Stimulated activated CD8-positive, alpha-beta memory T cell treated with anti-CD3 and anti-CD28 coated beads, Interleukin-15, amount 100 ng/mL, for 4 hours (primary cell): ENCODE results near the gene TMEM140.

Experiments used
- DNase-seq, 2 donors: peaks; one replicate each; pipeline ENCODE4 v3.0.0-alpha.2; 2020; ENCODE audit warnings: low read depth in 2 of 2

Gene TMEM140

GRCh38 chr7:135174941-135175340, 27.1 kb downstream of the TMEM140 start:
- DNase-seq: no peak

DNA sequence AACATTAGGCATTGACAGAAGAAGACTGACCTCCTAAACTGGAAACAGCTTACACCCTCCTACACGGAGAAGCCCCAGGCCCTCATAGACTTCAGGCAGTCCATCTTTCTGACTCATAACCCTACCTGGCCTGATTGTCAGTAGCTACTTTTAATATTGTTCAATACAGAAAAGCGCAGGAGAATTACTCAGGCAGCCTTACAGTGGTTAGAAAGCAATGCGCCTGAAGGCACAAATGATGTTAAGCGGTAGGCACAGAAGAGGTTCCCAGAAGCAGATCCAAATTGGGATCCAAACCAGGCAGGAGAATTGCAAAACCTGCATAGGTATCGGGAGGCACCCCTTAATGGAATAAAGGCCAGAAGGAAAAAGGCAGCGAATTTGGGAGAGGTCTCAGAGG, 28.1 kb downstream of the TMEM140 start:
- DNase-seq: no peak

DNA sequence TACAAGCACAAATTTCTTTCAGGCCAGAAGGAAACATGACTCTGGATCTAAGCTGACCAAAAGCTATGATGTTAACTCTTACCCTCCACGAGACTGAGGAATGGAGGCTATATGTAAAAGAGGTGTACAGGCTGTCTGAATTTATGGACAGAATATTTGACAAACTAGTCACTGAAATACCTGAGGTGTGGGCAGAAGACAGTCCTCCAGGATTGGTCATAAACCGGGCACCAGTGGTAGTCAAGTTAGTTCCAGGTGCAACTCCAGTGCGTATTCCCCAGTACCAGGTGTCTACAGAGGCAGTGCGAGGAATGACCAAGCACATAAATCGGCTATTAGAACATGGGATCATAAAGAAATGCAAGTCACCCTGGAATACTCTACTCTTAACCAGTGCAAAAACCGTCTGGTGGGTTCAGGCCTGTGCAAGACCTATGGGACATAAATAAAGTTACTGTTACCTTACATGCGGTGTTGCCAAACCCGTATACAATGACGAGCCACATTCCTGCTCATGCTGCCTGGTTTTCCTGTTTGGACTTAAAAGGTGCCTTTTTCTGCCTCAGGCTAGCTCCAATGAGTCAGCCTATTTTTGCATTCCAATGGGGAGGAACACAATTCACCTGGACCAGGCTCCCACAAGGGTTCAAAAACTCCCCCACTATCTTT, 29.3 kb downstream of the TMEM140 start:
- DNase-seq: no peak

GRCh38 chr7:135178364-135178763, 30.5 kb downstream of the TMEM140 start:
- DNase-seq: no peak

- no peak for DNase-seq
Measured at GRCh38 chr7:135179321-135179925, 31.6 kb downstream of the TMEM140 start.

DNA sequence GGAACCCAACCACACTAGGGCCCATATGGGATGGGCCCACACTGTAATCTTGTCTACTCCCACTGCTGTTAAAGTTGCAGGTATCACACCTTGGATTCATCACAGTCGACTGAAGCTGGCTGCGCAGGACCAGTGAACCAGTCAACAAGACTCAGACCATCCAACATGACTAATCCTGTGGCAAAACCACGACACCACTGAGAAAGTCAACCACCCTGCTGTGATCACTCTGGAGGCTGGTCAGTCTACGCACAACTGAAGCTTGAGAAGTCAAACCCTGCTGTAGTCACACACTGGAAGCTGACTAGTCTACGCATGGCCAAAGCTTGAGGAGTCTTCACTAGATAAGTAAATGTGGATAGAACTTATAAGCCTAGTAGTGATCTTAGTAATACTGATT, 32.2 kb downstream of the TMEM140 start:
- no peak for DNase-seq

- DNase-seq: no peak
Measured at GRCh38 chr7:135181261-135181928, 33.5 kb downstream of the TMEM140 start.

DNA sequence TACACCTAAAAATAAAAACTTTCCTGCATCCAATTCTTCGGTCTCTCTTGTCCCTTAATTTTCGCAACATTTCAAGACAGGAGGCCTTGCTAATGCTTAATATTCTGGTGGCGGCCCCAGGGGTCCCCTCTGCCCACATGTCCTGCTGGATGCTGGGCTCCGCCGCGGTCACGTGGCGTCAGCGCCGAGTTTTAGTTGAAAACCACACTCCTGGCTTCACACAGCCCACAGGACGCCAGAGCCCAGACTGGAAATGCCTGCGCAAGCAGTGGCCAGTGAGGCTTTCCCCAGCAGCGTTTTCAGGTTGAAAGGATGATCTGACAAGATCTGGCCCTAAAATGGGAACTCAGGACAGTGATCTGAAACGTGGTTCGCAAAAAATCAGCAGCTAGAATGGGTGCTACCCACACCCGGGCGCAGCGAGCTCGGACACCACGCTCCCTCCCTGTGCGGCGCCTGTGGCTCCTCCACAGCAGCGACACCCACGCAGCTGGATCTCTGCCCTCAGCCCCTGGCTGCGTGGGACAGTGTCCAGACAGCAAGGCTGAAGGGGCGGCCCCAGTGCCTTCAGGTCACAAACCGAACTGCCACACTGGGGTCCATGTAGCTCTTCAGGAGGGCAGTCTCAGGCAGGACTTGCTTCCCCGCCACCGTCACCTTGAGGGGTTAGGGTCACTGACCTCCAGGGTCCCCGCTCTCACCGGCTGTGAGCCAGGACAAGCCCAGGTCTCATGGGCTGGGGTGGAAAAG, 34.2 kb downstream of the TMEM140 start:
- no peak for DNase-seq

DNA sequence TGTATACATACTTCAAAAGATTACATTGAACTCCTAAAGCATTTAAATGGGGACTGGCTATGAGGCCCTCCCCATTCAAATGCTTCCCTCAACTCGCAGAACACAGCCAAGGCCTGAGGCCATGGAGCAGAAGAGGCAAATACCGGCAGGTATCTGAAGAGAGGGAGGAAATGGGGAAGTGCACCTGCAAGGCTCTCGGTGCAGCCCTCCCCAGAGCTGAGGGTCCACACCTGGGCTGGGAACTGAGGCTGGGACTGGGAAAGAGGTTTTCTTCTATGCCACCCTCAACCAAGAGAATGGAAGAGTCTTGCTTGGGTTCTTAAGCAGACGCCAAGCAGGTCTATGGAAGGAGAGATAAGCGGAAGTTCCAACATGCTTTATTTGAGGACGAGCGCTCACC, 35.6 kb downstream of the TMEM140 start:
- no peak for DNase-seq

GRCh38 chr7:135184254-135184841, 36.5 kb downstream of the TMEM140 start:
- DNase-seq: no peak

GRCh38 chr7:135185471-135186260, 37.8 kb downstream of the TMEM140 start:
- no peak for DNase-seq

DNA sequence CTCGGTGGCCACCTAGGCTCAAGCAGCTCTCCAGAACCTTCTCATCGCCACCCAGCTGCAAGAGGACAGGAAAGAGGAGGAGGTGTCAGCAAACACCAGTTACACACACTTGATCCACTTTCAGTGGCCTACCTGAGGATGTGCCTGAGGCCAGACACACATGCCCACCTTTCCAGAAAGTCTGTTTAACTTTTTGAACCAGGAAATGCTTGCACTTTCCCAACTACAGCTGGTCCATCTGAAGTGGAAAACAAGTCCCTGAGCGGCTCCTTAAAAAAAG, 38.3 kb downstream of the TMEM140 start:
- no peak for DNase-seq

DNA sequence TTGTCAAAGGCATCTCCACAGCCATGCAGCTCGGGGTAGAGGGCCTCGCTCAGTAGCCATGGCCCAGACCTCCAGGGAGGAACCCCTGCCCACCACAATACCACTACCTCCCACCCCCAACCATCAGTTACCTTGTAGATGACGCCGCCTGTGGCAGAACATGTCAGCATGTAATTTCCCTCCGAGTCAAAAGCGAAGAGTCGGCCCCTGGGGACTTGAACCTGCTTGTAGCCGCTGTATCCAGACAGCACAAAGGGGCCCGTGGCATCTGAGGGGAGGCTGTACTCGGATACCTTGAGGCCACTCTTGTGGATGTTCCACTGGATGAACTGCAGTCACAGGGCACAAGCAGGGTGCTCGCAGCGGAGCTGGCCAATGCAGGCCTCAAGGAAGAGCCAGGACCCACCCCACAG, 39.0 kb downstream of the TMEM140 start:
- DNase-seq: no peak

- no peak for DNase-seq
Measured at GRCh38 chr7:135188298-135188984, 40.6 kb downstream of the TMEM140 start.

- DNase-seq: no peak
Measured at GRCh38 chr7:135189221-135189662, 41.4 kb downstream of the TMEM140 start.

GRCh38 chr7:135189961-135190360, 42.1 kb downstream of the TMEM140 start:
- no peak for DNase-seq

- DNase-seq: no peak
Measured at GRCh38 chr7:135190703-135191102, 42.8 kb downstream of the TMEM140 start.

GRCh38 chr7:135192914-135193536, 45.2 kb downstream of the TMEM140 start:
- no peak for DNase-seq

DNA sequence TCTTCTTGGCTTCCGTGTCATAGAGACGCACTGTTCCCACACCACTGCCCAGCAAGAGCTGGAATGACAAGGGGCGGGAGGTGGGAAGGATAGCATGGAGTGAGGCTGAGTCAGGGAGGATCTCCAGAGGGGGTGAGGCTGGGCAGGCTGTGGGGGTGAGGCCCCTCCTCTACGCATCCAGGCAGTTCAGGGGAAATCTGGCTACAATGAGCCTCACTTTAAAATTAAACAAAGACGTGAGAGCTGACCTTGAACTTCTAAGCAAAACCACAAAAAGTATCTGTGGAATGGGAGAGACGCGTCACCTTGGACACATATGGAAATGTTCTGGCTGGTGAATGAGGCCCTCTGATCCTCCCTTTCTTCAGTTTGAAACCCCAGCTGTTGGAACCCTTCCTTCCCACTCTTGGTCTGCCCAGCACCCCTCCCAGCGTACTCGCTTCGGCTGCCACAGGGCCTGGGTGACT, 45.8 kb downstream of the TMEM140 start:
- DNase-seq: no peak

DNA sequence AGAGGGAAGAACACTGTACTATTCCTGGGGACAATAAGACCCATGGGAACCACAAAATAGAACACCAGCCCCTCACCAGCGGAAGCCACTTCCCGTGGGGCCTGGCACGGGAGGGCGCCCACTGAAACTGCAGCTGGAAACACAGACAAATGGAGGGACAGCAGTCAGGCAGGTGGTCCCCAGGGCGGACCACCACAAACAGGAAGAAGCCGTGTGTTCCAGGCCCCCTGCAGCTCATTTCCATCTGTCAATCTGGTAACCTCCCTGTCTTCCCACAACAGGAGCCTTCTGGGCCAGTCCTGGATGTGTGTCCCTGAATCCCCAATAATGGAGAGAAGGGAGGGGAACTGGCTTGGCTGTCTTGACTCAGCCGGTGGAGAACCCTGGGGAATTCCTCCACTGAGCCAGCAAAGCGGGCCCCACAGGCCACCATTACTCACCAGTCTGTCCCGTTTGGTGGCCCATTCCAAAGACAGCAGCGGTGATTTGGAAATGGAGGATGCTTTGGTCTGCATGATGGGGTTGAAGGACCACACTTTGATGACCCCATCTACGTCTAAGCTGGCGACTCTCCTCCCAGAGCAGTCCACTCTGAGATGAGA, 46.7 kb downstream of the TMEM140 start:
- DNase-seq: no peak
